Panc1 (cell line): ENCODE measurements around the gene PSMB9.
"Not testable (repeated sequence)": the region's sequence is repeated elsewhere in the genome, so short reads cannot be mapped to it uniquely, and the experiment has no call there.

Experiments used
- CTCF ChIP-seq: fragments of 450-650 bp; IDR thresholded peaks from 2 replicates; pipeline ENCODE4 v1.5.1; 2017; ENCODE audit warnings: mild to moderate bottlenecking
- POLR2AphosphoS5 ChIP-seq: IDR thresholded peaks from 2 replicates; pipeline ENCODE4 v1.6.1; 2012; ENCODE audit warnings: mild to moderate bottlenecking, low read depth, low read length, moderate library complexity

DNA sequence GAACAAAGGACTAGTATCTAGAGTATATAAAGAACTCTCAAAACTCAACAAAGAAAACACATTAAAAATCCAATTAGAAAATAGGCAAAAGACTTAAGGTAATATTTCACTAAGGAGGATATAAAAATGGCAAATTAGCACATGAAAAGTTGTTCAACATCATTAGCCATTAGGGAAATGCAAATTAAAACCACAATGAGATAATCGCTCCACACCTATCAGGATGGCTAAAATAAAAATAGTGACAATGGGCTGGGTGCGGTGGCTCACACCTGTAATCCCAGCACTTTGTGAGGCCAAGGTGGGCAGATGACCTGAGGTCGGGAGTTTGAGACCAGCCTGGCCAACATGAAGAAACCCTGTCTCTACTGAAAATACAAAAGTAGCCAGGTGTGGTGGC lies 27.0 kb downstream of the PSMB9 start:
- not testable (repeated sequence) for TF ChIP-seq CTCF, POLR2AphosphoS5
